GM23338 (cell line): ENCODE results near the gene CLCN6.

Experiments used
- CREB1 ChIP-seq: fragments of 250-450 bp; sonication (Bioruptor Pico); IDR thresholded peaks from 2 replicates; pipeline ENCODE4 v1.5.0; 2020; ENCODE audit warnings: low read depth, mild to moderate bottlenecking, moderate library complexity
- EZH2 ChIP-seq: fragments of 200-600 bp; sonication (generic); IDR thresholded peaks from one replicate; pipeline ENCODE4 v1.8.0; 2017; ENCODE audit warnings: antibody characterized with exemption, mild to moderate bottlenecking, low read depth; ENCODE audit not compliant: unreplicated experiment
- EZH2phosphoT487 ChIP-seq: fragments of 200-600 bp; sonication (generic); IDR thresholded peaks from one replicate; pipeline ENCODE4 v1.8.1; 2018; ENCODE audit warnings: antibody characterized with exemption; ENCODE audit not compliant: unreplicated experiment
- JUNB ChIP-seq: IDR thresholded peaks from one replicate; pipeline ENCODE4 v1.6.1; 2016; ENCODE audit warnings: antibody characterized with exemption; ENCODE audit not compliant: unreplicated experiment
- POLR2AphosphoS5 ChIP-seq: IDR thresholded peaks from 2 replicates; pipeline ENCODE4 v1.6.1; 2016; ENCODE audit warnings: antibody characterized with exemption, low read depth
- ZNF331 ChIP-seq: fragments of 250-450 bp; sonication (Bioruptor Pico); IDR thresholded peaks from 2 replicates; pipeline ENCODE4 v1.5.0; 2020; ENCODE audit warnings: low read depth, mild to moderate bottlenecking, moderate library complexity
- TF ChIP-seq, protein P1 (sequence below), 2 experiments: fragments of 200-600 bp in 1 of 2; sonication (generic) in 1 of 2; conservative IDR thresholded peaks; 2 replicates each; pipeline versions ENCODE4 v1.5.1 to v1.6.1; 2016 to 2017; ENCODE audit warnings: antibody characterized with exemption in 2 of 2, low read depth in 2 of 2, mild to moderate bottlenecking in 2 of 2, moderate library complexity in 1 of 2
- TF ChIP-seq, protein P2 (sequence below): fragments of 250-450 bp; sonication (Bioruptor Pico); IDR thresholded peaks from 2 replicates; pipeline ENCODE4 v1.5.0; 2020; ENCODE audit warnings: mild to moderate bottlenecking, moderate library complexity
- TF ChIP-seq, protein P3 (sequence below): IDR thresholded peaks from one replicate; pipeline ENCODE4 v1.6.1; 2018; ENCODE audit warnings: antibody characterized with exemption; ENCODE audit not compliant: unreplicated experiment
- TF ChIP-seq, protein P4 (sequence below): IDR thresholded peaks from 2 replicates; pipeline ENCODE4 v1.6.1; 2016; ENCODE audit warnings: antibody characterized with exemption

DNA sequence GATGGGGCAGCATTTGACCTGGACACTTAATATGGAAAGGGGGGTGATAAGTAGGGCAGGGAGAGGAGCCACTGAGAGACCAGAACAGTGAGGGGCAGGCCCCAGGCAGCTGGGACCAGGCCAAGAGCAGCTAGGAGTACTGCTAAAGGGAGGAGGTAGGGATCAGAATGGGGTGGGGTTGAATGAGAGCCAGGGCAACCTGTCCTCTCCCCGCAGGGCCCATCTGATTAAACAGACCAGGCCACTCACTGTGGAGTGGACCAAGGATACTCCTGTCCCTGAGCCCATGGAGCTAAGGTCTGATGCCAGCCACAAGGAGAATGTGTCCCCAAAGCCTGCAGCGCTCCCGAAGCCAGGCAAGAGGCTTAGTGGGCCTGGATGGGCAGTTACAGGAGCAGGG, 41.9 kb upstream of the CLCN6 start:
- TF ChIP-seq ZNF331 (CRISPR knock-in tag) (no peak), POLR2AphosphoS5 (no peak), EZH2phosphoT487 (no peak), EZH2 (no peak), CREB1 (no peak), JUNB (no peak)
- TF ChIP-seq, protein P1, sequence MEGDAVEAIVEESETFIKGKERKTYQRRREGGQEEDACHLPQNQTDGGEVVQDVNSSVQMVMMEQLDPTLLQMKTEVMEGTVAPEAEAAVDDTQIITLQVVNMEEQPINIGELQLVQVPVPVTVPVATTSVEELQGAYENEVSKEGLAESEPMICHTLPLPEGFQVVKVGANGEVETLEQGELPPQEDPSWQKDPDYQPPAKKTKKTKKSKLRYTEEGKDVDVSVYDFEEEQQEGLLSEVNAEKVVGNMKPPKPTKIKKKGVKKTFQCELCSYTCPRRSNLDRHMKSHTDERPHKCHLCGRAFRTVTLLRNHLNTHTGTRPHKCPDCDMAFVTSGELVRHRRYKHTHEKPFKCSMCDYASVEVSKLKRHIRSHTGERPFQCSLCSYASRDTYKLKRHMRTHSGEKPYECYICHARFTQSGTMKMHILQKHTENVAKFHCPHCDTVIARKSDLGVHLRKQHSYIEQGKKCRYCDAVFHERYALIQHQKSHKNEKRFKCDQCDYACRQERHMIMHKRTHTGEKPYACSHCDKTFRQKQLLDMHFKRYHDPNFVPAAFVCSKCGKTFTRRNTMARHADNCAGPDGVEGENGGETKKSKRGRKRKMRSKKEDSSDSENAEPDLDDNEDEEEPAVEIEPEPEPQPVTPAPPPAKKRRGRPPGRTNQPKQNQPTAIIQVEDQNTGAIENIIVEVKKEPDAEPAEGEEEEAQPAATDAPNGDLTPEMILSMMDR (conservative IDR thresholded peaks at IDR 0.05; ENCODE audit: low read depth in 2 of 2), result no peak
- TF ChIP-seq, protein P2, sequence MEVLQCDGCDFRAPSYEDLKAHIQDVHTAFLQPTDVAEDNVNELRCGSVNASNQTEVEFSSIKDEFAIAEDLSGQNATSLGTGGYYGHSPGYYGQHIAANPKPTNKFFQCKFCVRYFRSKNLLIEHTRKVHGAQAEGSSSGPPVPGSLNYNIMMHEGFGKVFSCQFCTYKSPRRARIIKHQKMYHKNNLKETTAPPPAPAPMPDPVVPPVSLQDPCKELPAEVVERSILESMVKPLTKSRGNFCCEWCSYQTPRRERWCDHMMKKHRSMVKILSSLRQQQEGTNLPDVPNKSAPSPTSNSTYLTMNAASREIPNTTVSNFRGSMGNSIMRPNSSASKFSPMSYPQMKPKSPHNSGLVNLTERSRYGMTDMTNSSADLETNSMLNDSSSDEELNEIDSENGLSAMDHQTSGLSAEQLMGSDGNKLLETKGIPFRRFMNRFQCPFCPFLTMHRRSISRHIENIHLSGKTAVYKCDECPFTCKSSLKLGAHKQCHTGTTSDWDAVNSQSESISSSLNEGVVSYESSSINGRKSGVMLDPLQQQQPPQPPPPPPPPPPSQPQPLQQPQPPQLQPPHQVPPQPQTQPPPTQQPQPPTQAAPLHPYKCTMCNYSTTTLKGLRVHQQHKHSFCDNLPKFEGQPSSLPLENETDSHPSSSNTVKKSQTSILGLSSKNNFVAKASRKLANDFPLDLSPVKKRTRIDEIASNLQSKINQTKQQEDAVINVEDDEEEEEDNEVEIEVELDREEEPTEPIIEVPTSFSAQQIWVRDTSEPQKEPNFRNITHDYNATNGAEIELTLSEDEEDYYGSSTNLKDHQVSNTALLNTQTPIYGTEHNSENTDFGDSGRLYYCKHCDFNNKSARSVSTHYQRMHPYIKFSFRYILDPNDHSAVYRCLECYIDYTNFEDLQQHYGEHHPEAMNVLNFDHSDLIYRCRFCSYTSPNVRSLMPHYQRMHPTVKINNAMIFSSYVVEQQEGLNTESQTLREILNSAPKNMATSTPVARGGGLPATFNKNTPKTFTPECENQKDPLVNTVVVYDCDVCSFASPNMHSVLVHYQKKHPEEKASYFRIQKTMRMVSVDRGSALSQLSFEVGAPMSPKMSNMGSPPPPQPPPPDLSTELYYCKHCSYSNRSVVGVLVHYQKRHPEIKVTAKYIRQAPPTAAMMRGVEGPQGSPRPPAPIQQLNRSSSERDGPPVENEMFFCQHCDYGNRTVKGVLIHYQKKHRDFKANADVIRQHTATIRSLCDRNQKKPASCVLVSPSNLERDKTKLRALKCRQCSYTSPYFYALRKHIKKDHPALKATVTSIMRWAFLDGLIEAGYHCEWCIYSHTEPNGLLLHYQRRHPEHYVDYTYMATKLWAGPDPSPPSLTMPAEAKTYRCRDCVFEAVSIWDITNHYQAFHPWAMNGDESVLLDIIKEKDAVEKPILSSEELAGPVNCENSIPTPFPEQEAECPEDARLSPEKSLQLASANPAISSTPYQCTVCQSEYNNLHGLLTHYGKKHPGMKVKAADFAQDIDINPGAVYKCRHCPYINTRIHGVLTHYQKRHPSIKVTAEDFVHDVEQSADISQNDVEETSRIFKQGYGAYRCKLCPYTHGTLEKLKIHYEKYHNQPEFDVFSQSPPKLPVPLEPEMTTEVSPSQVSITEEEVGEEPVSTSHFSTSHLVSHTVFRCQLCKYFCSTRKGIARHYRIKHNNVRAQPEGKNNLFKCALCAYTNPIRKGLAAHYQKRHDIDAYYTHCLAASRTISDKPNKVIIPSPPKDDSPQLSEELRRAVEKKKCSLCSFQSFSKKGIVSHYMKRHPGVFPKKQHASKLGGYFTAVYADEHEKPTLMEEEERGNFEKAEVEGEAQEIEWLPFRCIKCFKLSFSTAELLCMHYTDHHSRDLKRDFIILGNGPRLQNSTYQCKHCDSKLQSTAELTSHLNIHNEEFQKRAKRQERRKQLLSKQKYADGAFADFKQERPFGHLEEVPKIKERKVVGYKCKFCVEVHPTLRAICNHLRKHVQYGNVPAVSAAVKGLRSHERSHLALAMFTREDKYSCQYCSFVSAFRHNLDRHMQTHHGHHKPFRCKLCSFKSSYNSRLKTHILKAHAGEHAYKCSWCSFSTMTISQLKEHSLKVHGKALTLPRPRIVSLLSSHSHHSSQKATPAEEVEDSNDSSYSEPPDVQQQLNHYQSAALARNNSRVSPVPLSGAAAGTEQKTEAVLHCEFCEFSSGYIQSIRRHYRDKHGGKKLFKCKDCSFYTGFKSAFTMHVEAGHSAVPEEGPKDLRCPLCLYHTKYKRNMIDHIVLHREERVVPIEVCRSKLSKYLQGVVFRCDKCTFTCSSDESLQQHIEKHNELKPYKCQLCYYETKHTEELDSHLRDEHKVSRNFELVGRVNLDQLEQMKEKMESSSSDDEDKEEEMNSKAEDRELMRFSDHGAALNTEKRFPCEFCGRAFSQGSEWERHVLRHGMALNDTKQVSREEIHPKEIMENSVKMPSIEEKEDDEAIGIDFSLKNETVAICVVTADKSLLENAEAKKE, result no peak
- TF ChIP-seq, protein P3, sequence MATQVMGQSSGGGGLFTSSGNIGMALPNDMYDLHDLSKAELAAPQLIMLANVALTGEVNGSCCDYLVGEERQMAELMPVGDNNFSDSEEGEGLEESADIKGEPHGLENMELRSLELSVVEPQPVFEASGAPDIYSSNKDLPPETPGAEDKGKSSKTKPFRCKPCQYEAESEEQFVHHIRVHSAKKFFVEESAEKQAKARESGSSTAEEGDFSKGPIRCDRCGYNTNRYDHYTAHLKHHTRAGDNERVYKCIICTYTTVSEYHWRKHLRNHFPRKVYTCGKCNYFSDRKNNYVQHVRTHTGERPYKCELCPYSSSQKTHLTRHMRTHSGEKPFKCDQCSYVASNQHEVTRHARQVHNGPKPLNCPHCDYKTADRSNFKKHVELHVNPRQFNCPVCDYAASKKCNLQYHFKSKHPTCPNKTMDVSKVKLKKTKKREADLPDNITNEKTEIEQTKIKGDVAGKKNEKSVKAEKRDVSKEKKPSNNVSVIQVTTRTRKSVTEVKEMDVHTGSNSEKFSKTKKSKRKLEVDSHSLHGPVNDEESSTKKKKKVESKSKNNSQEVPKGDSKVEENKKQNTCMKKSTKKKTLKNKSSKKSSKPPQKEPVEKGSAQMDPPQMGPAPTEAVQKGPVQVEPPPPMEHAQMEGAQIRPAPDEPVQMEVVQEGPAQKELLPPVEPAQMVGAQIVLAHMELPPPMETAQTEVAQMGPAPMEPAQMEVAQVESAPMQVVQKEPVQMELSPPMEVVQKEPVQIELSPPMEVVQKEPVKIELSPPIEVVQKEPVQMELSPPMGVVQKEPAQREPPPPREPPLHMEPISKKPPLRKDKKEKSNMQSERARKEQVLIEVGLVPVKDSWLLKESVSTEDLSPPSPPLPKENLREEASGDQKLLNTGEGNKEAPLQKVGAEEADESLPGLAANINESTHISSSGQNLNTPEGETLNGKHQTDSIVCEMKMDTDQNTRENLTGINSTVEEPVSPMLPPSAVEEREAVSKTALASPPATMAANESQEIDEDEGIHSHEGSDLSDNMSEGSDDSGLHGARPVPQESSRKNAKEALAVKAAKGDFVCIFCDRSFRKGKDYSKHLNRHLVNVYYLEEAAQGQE, result no peak
- TF ChIP-seq, protein P4, sequence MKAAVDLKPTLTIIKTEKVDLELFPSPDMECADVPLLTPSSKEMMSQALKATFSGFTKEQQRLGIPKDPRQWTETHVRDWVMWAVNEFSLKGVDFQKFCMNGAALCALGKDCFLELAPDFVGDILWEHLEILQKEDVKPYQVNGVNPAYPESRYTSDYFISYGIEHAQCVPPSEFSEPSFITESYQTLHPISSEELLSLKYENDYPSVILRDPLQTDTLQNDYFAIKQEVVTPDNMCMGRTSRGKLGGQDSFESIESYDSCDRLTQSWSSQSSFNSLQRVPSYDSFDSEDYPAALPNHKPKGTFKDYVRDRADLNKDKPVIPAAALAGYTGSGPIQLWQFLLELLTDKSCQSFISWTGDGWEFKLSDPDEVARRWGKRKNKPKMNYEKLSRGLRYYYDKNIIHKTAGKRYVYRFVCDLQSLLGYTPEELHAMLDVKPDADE, result no peak
